Natural killer cell (primary cell): ENCODE measurements around the gene SOBP. TPM values are rescaled to one million over a fixed set of nuclear protein-coding genes. Genes with fewer than 3 reads are reported as not detected.
"Not testable (repeated sequence)": the region's sequence is repeated elsewhere in the genome, so short reads cannot be mapped to it uniquely, and the experiment has no call there.

ENCODE experiments used
- ATAC-seq, 3 donors: fragments of 150-1000 bp in 2 of 3; fragments of 200-7000 bp in 1 of 3; cut with Tn5 transposase; 1 replicate in 1 of 3; 2 replicates in 2 of 3; pipeline ENCODE4 v1.10.0; 2021; ENCODE audit warnings: mild to moderate bottlenecking in 2 of 3, moderate library complexity in 2 of 3
- DNase-seq, 2 donors: peaks; one replicate each; pipeline versions ENCODE4 v3.0.0 to v3.0.0-alpha.2; 2013 to 2021; ENCODE audit warnings: mixed read lengths in 1 of 2
- H3K27ac ChIP-seq: one replicate; pipeline ENCODE4 v1.5.1; 2013; ENCODE audit warnings: mild to moderate bottlenecking, low read length
- H3K27me3 ChIP-seq: one replicate; pipeline ENCODE4 v1.6.1; 2013; ENCODE audit warnings: low read length; ENCODE audit not compliant: control insufficient read depth, insufficient read depth
- H3K36me3 ChIP-seq: one replicate; pipeline ENCODE4 v1.6.1; 2013; ENCODE audit warnings: low read length; ENCODE audit not compliant: control insufficient read depth, insufficient read depth
- H3K4me1 ChIP-seq: one replicate; pipeline ENCODE4 v1.6.1; 2013; ENCODE audit warnings: low read length; ENCODE audit not compliant: control insufficient read depth, insufficient read depth
- H3K4me3 ChIP-seq: one replicate; pipeline ENCODE4 v1.5.1; 2013; ENCODE audit warnings: low read length
- H3K9me3 ChIP-seq: one replicate; pipeline ENCODE4 v1.6.1; 2013; ENCODE audit warnings: low read length; ENCODE audit not compliant: control insufficient read depth, insufficient read depth
- H3K27ac Mint-ChIP-seq, 2 donors: one replicate each; pipeline ENCODE4 v1.8.0; 2022; ENCODE audit warnings: mild to moderate bottlenecking in 2 of 2, mixed read lengths in 2 of 2, moderate library complexity in 1 of 2
- H3K27me3 Mint-ChIP-seq, 2 donors: one replicate each; pipeline ENCODE4 v1.8.0; 2022; ENCODE audit warnings: low read depth in 2 of 2, mixed read lengths in 2 of 2
- H3K36me3 Mint-ChIP-seq: one replicate; pipeline ENCODE4 v1.8.0; 2022; ENCODE audit warnings: mixed read lengths
- H3K4me1 Mint-ChIP-seq, 2 donors: one replicate each; pipeline ENCODE4 v1.8.0; 2022; ENCODE audit warnings: mixed read lengths in 2 of 2
- H3K4me3 Mint-ChIP-seq: one replicate; pipeline ENCODE4 v1.8.0; 2022; ENCODE audit warnings: mild to moderate bottlenecking, moderate library complexity, mixed read lengths
- H3K9me3 Mint-ChIP-seq, 2 donors: one replicate each; pipeline ENCODE4 v1.8.0; 2022; ENCODE audit warnings: mixed read lengths in 2 of 2
- WGBS: methylation state at CpG from one replicate; pipeline ENCODE4 v1.1.7; 2013; ENCODE audit warnings: missing lambda C conversion rate; ENCODE audit not compliant: insufficient coverage; 5-methylcytosine and 5-hydroxymethylcytosine counted together
- intact Hi-C: fragments of 100-400 bp; cut with micrococcal nuclease; formaldehyde crosslinking; loops from one replicate; pipeline ENCODE4 v1.14.2; 2022
- total RNA-seq, 4 donors: library from RNA; stranded (reverse); fragments of 120-200 nt in 1 of 4; gene quantifications; one replicate each; pipeline versions ENCODE4 v1.2.3 to v1.2.4, GENCODE V29; 2013 to 2022
- TF ChIP-seq, protein P1 (sequence below): fragments of 200-600 bp; IDR thresholded peaks from one replicate; pipeline ENCODE4 v1.8.0; 2022; ENCODE audit warnings: antibody characterized with exemption

Gene SOBP
- total RNA-seq, 3 donors from 2014 or later (not counting 1 experiment from before 2014, with no cell fraction given): 0.16 TPM; not detected in 1

GRCh38 chr6:107550906-107551305, 61.0 kb downstream of the SOBP start:
- no peaks in the 10 kb centered on the region for H3K36me3 Mint-ChIP-seq
- no peak for DNase-seq
- intact Hi-C loops: no loop called here
- Histone ChIP-seq H3K9me3 (no peaks in the 10 kb centered on the region), H3K27ac (no peak overlapping the region), H3K4me1 (no peaks in the 10 kb centered on the region), H3K4me3 (no peak overlapping the region), H3K27me3 (no peaks in the 10 kb centered on the region), H3K36me3 (no peaks in the 10 kb centered on the region)
- no peak for ATAC-seq
- TF ChIP-seq, protein P1, sequence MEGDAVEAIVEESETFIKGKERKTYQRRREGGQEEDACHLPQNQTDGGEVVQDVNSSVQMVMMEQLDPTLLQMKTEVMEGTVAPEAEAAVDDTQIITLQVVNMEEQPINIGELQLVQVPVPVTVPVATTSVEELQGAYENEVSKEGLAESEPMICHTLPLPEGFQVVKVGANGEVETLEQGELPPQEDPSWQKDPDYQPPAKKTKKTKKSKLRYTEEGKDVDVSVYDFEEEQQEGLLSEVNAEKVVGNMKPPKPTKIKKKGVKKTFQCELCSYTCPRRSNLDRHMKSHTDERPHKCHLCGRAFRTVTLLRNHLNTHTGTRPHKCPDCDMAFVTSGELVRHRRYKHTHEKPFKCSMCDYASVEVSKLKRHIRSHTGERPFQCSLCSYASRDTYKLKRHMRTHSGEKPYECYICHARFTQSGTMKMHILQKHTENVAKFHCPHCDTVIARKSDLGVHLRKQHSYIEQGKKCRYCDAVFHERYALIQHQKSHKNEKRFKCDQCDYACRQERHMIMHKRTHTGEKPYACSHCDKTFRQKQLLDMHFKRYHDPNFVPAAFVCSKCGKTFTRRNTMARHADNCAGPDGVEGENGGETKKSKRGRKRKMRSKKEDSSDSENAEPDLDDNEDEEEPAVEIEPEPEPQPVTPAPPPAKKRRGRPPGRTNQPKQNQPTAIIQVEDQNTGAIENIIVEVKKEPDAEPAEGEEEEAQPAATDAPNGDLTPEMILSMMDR: no peak
- H3K4me3 Mint-ChIP-seq: no peak overlapping the region
- no peaks in the 10 kb centered on the region for H3K4me1 Mint-ChIP-seq
- WGBS: 66% methylated on average over 2 of the region's 4 CpGs
- H3K9me3 Mint-ChIP-seq: no peaks in the 10 kb centered on the region
- no peak overlapping the region for H3K27ac Mint-ChIP-seq
- H3K27me3 Mint-ChIP-seq: peaks cover 10 to 15% of the 10 kb centered on the region in 2 donors

GRCh38 chr6:107553121-107553520, 63.2 kb downstream of the SOBP start:
- H3K27me3 ChIP-seq, intact Hi-C loops: not testable (repeated sequence)
- WGBS: 94% methylated on average over 5 of the region's 6 CpGs

GRCh38 chr6:107554326-107554725, 64.4 kb downstream of the SOBP start:
- ATAC-seq: no peak
- Mint-ChIP-seq H3K27ac (no peak overlapping the region), H3K36me3 (no peaks in the 10 kb centered on the region), H3K4me1 (no peaks in the 10 kb centered on the region), H3K4me3 (no peak overlapping the region), H3K27me3 (peaks cover 8 to 16% of the 10 kb centered on the region in 2 donors), H3K9me3 (no peaks in the 10 kb centered on the region)
- WGBS: no CpG with 5 or more reads among the region's 2 CpGs
- no peaks in the 10 kb centered on the region for H3K27me3 ChIP-seq
- H3K27ac ChIP-seq: no peak overlapping the region
- no peak overlapping the region for H3K4me3 ChIP-seq
- no peak for DNase-seq
- H3K36me3 ChIP-seq: no peaks in the 10 kb centered on the region
- H3K9me3 ChIP-seq: no peaks in the 10 kb centered on the region
- intact Hi-C loops: no loop called here
- TF ChIP-seq, protein P1: no peak
- no peaks in the 10 kb centered on the region for H3K4me1 ChIP-seq

More at GRCh38 chr6:107553121-107553520, 63.2 kb downstream of the SOBP start:
- ATAC-seq, H3K4me3 ChIP-seq, H3K36me3 Mint-ChIP-seq, H3K4me1 Mint-ChIP-seq, DNase-seq, H3K4me3 Mint-ChIP-seq, H3K4me1 ChIP-seq, H3K27ac ChIP-seq, H3K9me3 Mint-ChIP-seq, H3K9me3 ChIP-seq, H3K27ac Mint-ChIP-seq, H3K36me3 ChIP-seq: not testable (repeated sequence)
- peaks cover 8 to 14% of the 10 kb centered on the region in 2 donors for H3K27me3 Mint-ChIP-seq

DNA sequence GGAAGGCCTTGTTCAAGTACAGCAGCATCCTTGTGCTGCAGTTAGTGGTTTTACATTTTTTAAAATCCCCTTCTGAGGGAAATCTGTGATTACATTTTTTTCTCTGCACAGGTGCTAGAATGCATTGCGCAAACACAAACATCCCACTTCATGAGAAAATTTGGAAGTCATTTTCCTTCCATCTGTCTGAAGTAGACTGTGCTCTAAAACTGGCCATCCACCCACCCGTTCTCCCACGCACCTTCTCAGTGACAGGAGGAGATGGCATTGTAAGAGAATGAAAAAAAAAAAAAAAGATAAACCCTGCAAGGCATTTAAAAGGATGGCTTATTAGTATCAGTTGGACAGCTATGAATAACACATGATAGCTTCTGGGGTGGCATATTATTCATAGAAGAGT, 65.0 kb downstream of the SOBP start:
- TF ChIP-seq, protein P1: no peak
- Mint-ChIP-seq H3K9me3 (no peaks in the 10 kb centered on the region), H3K4me3 (no peak overlapping the region), H3K27ac (no peak overlapping the region), H3K36me3 (no peaks in the 10 kb centered on the region), H3K4me1 (no peaks in the 10 kb centered on the region), H3K27me3 (peaks cover 8 to 19% of the 10 kb centered on the region in 2 donors)
- Histone ChIP-seq H3K36me3 (no peaks in the 10 kb centered on the region), H3K4me3 (no peak overlapping the region), H3K4me1 (no peaks in the 10 kb centered on the region), H3K27me3 (no peaks in the 10 kb centered on the region), H3K27ac (no peak overlapping the region), H3K9me3 (no peaks in the 10 kb centered on the region)
- DNase-seq (no peak), ATAC-seq (no peak)
- intact Hi-C loops: no loop called here
- 86% methylated on average over 1 of the region's 3 CpGs for WGBS
